ENCODE results near the gene DCDC2C.

The DCDC2C gene

DNA sequence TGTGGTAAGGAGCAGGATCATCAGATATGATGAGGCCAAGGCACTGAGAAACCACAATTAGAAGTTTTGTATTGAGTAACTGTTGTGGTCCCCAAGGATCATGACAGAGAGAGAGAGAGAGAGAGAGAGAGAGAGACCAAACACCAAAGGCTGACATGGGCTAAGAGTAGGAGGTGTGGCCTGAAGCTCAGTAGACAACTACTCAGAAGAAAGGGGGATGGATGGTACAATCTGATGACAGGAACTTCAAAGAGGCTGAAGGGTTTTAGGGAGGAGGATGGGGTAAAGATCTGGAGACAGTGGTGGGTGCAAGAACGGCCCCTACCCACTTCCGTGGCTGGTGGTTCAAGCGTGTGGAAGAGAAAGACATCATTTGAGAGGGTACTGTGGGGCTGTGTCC is 135.0 kb downstream of the DCDC2C start:
- no peak for DNase-seq

DNA sequence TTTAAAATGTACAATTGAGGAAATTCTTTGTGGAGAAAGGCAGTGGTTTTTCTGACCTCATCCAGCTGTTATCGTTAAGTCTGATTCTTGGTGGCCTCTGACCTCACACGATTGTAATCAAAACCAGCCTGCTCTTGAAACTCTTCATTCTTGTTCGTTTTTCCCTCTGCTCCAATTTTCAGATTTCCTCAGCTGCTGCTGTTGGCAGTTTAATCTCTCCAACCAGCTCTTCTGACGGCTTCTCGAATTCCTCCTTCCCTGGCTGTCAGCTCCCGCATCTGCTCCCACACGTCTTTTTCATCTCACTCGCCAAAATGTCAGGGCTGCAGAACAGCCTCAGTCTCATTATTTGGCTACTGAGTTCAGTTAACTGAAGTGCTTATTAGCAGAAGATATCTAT is 136.1 kb downstream of the DCDC2C start:
- no peak for DNase-seq

DNA sequence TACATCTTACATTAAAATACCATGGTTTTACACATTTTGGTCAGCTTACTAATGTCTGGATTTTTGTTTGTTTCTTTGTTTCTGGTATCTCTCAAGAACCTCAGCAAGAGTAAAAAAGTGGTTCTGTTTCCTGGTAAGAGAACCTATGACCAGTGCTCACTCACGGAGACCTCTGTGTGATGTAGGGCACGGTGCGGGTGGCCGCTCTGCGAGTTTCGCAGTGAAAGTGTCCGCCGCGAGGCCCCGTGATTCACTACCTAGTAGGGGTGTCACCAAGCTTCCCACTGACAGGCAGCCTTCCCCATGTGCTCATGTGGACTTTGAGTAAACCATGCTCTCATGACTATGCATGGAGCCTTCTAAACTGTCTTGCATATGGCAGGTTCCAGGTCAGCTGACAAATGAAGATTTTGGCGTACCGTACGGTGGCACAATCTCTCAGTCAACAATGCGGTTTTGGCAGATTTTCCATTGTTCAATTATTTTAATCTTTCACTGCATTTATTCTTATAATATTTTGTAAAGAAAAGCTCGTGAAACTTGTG is 137.3 kb downstream of the DCDC2C start:
- DNase-seq, result no peak

DNA sequence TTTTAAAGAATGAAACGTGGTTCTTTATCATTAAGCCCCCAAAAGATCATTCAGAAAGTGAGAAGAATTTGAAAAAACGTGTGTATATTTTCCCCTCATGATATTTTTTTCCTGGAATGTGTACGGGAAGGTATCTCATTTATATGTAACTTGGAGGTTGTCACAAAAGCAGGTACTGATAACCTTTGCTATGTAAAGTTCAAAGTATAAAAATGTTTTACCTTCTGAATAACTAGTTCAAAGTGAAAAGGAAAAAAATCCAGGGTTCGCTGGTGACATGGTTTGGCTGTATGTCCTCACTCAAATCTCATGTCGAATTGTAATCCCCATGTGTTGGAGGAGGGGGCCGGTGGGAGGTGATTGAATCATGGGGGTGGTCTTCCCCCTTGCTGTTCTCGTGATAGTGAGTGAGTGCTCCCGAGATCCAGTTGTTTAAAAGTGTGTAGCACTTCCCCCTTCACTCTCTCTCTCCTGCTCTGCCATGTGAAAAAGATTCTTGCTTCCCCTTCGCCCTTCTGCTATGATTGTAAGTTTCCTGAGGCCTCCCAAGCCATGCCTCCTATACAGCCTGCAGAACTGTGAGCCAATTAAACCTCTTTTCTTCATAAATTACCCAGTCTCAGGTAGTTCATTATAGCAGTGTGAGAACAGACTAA is 144.2 kb downstream of the DCDC2C start:
- DNase-seq, result no peak

DNA sequence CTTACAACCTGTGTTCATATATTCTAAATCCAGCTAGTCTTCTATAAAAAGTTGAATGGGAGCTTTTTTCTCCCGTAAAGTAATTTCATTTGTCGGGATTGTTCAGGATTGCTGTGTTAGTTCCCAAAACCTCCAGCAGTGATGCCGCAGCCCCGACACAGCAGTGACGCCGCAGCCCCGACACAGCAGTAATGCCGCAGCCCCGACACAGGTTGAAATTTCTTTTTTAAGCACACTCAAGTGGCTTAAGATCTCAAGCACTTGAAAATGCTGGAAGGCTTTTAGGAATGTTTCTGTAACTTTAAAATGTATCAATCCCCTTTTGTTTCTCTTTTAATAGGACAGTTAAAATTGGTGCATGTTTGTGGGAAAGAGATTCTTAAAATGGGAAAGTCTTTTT is 145.4 kb downstream of the DCDC2C start:
- DNase-seq, result no peak

DNA sequence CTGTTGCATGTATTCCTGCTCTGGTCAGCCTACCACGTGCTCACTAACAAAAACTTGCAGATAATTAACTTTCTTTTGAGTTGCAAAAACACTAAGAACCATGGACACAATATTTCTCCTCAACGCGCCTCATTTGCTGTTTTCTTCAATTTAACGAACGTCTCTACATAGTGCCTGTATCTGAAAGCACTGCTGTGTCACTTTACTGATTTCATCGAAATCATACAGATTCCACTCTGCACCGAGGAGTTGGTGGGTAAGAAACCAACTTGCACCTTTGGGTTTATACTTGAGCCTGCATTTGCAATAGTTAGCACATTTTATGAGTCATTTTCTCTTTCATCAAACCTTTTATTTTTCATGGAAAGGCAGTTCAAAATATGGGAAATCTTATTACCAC is 145.8 kb downstream of the DCDC2C start:
- DNase-seq, result no peak

DNA sequence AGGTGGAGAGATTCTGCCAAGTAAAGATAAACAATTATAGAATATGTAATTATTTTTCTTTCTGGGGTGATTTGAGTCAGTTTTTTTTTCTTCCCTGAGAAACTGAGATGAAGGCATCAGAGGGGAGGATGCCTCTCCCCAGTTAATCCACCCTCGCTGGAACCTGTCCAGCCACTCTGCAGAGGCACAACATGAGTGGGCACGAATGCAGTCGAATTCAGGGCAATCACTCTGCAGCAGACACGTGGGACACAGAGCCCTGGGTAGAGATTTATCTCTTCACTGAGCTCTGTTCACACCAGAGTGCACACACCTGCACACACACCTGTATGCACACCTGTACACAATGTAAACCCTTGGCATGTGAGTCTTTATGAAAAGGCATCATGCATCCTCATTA is 154.2 kb downstream of the DCDC2C start:
- no peak for DNase-seq

DNA sequence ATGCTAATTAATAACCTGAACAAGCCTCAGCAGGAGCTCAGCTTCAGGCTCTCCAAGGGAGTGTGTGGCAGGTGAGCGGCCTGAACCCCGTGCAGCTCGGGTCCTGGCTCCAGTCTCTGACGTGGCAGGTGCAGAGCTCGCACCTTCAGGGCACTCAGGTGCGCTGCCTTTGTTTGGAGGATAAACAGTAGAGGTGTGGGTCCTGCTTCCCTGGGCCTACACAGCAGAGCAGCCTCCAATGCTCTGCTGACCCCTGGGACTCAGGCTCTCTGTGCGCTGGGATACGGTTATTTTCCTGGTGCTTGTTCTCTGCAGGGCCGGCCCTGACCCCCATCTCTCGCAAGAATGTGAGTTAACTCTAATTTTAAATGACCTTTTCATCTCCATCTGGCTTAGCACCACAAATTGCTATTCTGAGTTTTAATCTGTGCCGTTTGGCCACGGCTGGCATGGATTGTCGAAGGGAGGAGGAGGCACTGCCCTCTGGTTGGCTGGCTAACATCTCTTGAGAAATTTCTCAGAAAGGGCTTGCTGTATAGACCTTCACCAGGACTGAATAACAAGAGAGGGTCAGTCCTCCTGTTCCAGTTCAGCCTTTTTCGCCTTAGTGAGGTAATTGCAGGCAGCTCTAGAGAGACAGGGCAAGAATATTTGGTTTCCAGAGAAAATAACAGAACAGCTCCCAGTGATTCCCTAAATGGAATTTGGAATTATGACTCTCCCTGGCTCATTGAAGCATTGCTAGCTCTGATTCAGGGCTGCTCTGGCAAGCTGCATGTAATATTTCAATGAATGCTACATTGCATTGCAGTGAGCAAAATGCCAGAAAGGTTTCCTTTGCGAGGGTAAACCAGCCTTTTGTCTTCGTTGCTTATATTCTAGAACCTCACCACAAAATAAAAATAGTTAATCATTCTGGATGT is 161.8 kb downstream of the DCDC2C start:
- no peak for DNase-seq

DNA sequence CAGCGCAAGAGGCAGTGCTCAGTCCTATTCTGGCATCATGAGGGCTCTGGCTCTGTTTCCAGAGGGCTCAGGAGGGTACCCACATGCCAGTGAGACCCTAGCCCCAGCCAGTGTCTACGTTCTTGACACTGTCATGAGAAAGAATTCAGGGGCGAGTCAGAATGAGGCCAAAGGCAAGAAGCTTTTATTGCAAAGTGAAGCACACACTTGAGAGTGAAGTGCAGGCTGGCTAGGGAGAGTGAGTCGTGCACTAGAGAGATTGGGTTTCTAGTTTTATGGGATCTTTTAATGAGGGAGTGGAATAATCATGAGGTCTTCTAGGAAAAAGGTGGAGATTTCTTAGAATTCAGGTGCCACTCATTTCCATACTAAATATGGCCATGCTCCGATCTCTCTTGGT is 164.1 kb downstream of the DCDC2C start:
- DNase-seq, result no peak

DNA sequence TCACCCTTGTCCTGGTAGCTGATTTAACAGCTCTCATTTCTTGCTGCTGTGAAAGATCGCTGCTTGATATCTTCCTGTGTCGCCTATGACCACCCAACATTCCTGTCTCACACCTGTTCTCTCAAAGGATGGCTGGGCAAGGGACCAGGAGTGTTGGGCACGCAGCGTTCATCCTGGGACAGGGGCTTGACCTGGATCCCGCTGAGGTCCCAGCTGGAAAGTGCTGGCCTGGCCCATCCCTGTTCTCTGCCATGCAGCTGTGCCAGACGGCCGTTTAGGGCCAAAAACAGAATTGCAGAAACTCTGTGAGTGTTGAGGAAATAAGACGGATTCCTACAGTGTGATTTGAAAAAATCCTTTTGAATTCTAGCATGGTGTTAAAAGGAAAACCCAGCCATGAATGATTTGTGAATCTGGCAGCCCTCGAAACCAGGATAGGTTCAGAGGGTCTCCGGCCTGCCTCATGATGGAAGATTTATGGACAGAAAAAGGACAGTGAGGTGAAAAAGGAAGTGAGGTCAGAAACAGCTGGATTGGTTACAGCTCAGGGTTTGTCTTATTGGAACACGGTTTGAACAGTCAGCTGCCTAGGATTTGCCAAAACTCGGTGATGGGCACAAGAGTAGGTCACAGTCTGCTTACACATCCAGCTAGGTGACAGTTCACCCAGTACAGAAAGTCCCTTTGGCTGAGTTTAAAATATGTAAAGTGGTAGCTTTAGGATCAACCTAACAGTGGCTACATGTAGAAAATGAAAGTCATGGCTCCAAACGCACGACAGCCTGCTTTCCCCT is 164.8 kb downstream of the DCDC2C start:
- DNase-seq, result no peak

DNA sequence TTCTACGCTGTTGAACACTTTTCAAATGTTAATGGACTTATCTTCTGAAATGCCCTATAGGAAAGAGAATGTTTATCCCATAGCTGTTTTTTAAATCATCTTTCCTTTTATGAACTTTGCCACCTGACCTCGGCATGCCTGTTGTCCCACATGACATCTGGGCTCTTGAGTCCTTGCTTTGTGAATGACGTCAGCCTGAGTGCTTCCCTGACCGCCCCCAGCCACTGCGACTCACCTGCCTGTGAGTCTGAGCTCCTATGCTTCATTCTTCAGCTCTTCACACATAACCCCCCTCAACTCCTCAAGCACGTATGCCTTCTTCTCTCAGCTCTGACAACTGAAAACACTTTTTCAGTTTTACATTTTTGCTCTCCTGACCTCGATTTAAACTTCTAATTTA is 166.8 kb downstream of the DCDC2C start:
- DNase-seq, result no peak

DNA sequence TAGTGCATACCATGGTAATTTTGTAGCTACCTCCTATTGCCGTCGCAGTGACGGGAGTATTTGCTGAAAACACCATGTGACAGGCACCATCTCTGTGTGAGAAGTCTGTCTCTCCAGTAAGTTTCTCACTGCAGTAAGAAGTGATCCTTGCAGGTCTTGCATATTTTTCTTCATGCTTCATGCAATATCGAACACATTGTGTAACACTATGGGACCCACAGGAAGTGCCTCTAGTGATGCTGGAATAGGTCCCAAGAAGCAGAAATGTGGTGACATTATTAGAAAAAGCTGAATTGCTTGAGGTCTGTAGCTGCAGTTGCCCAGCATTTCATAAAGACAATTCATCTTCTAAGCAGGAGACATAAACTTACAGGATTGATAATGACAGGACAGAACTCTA is 167.6 kb downstream of the DCDC2C start:
- DNase-seq, result no peak

DNA sequence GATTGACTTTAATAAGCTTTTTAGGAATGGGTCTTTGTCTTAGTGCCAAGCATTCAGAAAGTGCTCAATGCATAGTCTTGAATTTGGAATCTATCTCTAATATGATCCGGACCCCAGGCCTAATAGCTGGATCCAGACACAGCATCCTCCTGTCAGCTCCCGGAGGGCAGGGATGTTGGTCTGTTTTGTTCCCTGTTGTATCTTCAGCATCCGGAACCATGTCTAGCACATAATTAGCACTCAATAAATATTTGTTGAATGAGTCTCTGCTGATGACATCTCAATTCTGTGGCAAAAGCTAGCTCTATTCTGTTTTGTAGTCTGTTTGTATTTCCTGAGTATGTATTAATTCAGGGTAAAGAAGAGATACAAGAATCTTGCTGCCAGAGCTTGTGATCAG is 169.1 kb downstream of the DCDC2C start:
- no peak for DNase-seq

DNA sequence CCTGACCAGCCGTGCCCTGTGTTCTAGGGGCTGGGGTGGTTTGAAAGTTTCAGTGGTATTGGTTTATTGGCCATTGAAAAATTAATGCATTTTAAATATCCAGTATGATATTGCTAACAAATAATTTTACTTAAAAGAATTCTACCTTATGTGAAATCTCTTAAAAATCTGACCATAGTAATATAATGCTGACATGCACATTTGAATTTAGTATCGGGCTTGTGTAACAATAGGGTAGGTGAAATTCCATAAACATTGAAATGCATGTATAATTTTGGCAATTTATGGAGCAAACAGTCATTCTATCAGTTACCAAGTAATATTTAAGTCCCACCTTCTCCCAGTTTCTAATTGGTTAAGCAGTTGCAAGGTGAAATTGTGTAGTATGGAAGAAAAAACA is 170.5 kb downstream of the DCDC2C start:
- DNase-seq, result no peak

DNA sequence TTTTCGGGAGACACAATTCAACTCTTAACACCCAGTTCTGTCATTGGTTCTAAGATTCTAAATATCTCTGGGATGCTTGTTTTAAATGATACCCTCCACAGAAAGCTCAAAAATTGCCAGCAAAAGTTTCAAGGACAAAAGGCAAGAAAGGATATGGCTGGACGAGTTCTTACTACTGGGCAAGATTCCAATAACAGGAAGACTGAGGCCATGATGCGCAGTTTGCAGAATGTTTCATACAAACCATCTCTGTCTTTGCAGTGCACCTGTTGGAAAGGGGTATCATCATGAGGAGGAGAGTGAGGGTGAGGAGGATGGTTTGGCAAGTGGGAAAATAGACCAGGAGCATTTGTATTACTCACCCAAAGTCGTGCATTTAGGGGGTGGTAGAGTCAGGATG is 172.8 kb downstream of the DCDC2C start:
- no peak for DNase-seq

DNA sequence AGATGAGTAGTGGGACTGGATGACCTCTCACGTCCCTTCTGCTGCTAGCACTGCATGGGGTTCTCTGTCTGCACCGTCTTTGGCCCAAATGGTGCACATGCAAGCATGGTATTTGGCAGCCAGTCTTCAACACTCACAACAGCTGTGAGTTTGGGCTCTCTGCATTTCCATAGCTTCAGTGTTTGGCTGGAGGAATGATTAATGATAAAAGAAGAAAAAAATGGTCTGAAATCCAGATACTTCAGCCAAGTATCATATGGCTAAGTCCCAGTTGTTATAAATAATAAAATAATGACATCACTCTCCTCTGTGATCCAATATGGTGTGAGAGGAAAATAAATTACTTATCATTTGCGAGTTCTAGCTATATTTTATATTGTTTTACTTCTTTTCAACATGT is 173.3 kb downstream of the DCDC2C start:
- DNase-seq, result no peak

DNA sequence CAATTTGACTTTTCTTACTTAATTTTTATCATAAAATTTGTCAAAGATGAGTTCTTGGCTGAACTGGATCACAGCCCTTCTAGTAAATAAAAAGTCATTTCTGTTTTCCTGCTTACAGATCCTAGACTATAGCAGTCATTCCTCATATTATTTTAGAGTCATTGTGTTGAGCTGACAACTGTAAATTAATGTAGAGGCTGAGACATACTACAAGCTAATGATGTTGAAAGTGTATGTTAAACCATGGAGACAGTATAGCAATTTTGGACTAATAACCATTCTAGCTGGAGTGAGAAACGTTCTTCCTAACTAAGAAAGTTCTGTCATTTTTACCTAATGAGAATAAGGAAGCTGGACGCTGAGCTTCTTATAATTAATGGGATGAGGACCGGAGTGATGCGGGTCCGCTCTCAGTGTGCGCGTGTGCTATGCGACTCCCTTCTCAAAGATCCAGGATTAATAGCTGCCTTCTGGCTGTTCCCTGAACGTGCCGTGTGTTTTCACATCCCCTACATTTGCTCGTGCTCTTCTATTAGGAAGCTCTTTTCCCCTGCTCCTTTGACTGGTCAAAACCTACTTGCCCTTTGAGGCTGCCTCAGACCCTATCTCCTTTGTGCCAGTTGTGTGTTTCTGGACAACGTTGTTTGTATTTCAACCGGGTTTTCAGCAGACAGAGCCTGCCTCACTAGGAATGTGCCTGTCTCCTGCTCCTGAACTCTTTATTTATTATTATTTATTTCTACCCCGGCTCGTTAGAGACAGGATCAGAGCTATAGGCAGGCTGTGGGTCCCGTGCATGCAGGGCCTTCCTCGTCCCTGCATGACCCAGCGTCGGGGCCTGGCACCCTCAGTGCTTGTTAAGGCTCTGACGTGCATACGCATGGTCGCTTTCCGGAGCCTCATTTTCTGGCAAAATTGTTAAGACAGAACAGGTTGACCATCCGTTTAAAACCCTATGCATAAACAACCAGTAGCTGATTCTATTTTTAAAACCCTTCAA is 182.6 kb downstream of the DCDC2C start:
- DNase-seq, result no peak

DNA sequence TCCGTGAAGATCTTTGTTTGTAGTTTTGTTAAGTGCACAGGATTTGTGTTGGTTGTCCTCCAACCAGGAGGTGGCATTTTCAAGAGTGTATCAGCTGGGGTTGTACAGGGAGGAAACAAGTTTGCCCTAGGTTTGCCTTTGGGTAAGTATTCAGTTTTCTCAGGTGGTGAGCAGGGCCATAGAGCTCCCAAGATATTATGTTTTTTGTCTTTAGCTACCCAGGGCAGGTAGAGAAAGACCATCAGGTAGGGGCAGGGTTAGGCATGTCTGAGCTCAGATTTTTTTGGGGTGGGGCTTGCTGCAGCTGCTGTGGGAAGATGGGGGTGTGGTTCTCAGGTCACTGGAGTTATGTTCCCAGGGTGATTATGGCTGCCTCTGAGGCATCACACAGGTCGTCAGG is 191.6 kb downstream of the DCDC2C start:
- no peak for DNase-seq

Data from T-helper 2 cell (primary cell).